ENCODE measurements around the gene GABRG3. TPM values are rescaled to one million over a fixed set of nuclear protein-coding genes. Genes with fewer than 3 reads are reported as not detected.

GABRG3 gene
- total and polyA plus RNA-seq, 2 of the 4 experiments (the other 2 are of a cell fraction): not detected

DNA sequence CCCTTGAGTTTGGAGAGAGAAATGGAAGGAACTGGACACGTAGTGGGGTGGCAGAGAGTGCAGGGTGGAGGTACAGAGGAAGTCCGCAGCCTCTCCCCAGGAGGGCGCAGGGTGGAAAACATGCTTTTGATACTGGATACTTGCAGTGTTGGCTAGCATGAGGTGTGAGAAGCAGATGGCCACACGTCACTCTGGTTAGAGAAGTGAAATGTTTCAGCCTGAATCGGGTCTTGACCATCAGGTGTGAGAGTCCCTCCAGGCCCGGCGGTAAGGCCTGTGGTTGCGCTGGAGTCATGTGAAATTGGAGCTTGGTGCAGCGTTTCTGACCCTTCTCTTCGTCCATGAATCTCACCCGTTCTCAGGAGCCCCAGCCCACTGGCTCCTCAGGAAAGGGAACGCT lies 93.1 kb downstream of the GABRG3 start:
- Histone ChIP-seq H2BK120ac (ENCODE audit: low read depth, low read length) (no peak overlapping the region), H2AFZ (replicated peaks; ENCODE audit: low read length, poor library complexity) (no peak overlapping the region), H3K79me1 (ENCODE audit: low read depth in 1 of 2, low read length in 2 of 2) (no peaks in the 10 kb centered on the region), H3K36me3 (ENCODE audit: control insufficient read depth, insufficient read depth, low read length) (no peaks in the 10 kb centered on the region), H2BK15ac (ENCODE audit: low read depth, low read length) (no peak overlapping the region), H3K4me2 (ENCODE audit: low read depth, low read length) (no peak overlapping the region), H2AK9ac (replicated peaks; ENCODE audit: low read depth, low read length, poor library complexity) (no peak overlapping the region), H3K56ac (ENCODE audit: extremely low read depth, insufficient read depth, low read length) (no peak overlapping the region), H2BK20ac (ENCODE audit: low read depth, low read length) (no peak overlapping the region), H3K27me3 (ENCODE audit: control insufficient read depth, insufficient read depth, low read length) (no peaks in the 10 kb centered on the region), H2AK5ac (ENCODE audit: low read depth, low read length) (no peak overlapping the region), H3K9ac (ENCODE audit: low read depth, low read length) (no peak overlapping the region), H3K27ac (ENCODE audit: insufficient read depth, low read length) (no peak overlapping the region), H3K14ac (replicated peaks; ENCODE audit: low read depth, low read length) (no peak overlapping the region), H3K9me1 (ENCODE audit: insufficient read depth, low read length) (no peaks in the 10 kb centered on the region), H3K18ac (ENCODE audit: low read depth, low read length) (no peak overlapping the region), H4K91ac (ENCODE audit: insufficient read depth, low read depth, low read length) (no peak overlapping the region), H3K23ac (ENCODE audit: low read depth, low read length) (no peak overlapping the region), H3K4ac (ENCODE audit: low read depth, low read length) (no peak overlapping the region), H4K20me1 (ENCODE audit: insufficient read depth, low read length) (no peaks in the 10 kb centered on the region), H3K9me3 (ENCODE audit: control insufficient read depth, insufficient read depth, low read length) (peaks cover 45% of the 10 kb centered on the region), H4K5ac (ENCODE audit: low read depth, low read length) (no peak overlapping the region), H3K4me1 (ENCODE audit: control insufficient read depth, insufficient read depth, low read length) (no peaks in the 10 kb centered on the region), H3K4me3 (ENCODE audit: insufficient read depth, low read depth, low read length) (no peak overlapping the region), H4K8ac (ENCODE audit: low read depth in 2 of 2, low read length in 2 of 2) (no peak overlapping the region), H2BK5ac (ENCODE audit: low read depth, low read length, poor library complexity, severe bottlenecking) (no peak overlapping the region)
- TF ChIP-seq, protein P1, sequence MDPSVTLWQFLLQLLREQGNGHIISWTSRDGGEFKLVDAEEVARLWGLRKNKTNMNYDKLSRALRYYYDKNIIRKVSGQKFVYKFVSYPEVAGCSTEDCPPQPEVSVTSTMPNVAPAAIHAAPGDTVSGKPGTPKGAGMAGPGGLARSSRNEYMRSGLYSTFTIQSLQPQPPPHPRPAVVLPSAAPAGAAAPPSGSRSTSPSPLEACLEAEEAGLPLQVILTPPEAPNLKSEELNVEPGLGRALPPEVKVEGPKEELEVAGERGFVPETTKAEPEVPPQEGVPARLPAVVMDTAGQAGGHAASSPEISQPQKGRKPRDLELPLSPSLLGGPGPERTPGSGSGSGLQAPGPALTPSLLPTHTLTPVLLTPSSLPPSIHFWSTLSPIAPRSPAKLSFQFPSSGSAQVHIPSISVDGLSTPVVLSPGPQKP (IDR thresholded peaks at IDR 0.05; ENCODE audit: borderline replicate concordance, low read depth, low read length): no peak
- TF ChIP-seq FOS (IDR thresholded peaks at IDR 0.05; ENCODE audit: low read depth, low read length): no peak
- TF ChIP-seq POLR2A (IDR thresholded peaks at IDR 0.05; ENCODE audit: low read depth, low read length): no peak
- no peak for TF ChIP-seq CEBPB (IDR thresholded peaks at IDR 0.05; ENCODE audit: low read depth, low read length)
- TF ChIP-seq MAFK (IDR thresholded peaks at IDR 0.05; ENCODE audit: low read depth, low read length): no peak
- TF ChIP-seq MAZ (IDR thresholded peaks at IDR 0.05; ENCODE audit: borderline replicate concordance, low read depth, low read length): no peak
- TF ChIP-seq, protein P2, sequence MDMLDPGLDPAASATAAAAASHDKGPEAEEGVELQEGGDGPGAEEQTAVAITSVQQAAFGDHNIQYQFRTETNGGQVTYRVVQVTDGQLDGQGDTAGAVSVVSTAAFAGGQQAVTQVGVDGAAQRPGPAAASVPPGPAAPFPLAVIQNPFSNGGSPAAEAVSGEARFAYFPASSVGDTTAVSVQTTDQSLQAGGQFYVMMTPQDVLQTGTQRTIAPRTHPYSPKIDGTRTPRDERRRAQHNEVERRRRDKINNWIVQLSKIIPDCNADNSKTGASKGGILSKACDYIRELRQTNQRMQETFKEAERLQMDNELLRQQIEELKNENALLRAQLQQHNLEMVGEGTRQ (IDR thresholded peaks at IDR 0.05; ENCODE audit: low read depth, low read length): no peak
- TF ChIP-seq, protein P3, sequence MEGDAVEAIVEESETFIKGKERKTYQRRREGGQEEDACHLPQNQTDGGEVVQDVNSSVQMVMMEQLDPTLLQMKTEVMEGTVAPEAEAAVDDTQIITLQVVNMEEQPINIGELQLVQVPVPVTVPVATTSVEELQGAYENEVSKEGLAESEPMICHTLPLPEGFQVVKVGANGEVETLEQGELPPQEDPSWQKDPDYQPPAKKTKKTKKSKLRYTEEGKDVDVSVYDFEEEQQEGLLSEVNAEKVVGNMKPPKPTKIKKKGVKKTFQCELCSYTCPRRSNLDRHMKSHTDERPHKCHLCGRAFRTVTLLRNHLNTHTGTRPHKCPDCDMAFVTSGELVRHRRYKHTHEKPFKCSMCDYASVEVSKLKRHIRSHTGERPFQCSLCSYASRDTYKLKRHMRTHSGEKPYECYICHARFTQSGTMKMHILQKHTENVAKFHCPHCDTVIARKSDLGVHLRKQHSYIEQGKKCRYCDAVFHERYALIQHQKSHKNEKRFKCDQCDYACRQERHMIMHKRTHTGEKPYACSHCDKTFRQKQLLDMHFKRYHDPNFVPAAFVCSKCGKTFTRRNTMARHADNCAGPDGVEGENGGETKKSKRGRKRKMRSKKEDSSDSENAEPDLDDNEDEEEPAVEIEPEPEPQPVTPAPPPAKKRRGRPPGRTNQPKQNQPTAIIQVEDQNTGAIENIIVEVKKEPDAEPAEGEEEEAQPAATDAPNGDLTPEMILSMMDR (conservative IDR thresholded peaks at IDR 0.05; ENCODE audit: low read depth, low read length): no peak
- no peak for TF ChIP-seq RFX5 (IDR thresholded peaks at IDR 0.05; ENCODE audit: low read depth, low read length)
- no peak for TF ChIP-seq NFE2L2 (IDR thresholded peaks at IDR 0.05; ENCODE audit: low read depth, low read length)
- TF ChIP-seq BHLHE40 (IDR thresholded peaks at IDR 0.05; ENCODE audit: low read depth, low read length): no peak
- no peak for TF ChIP-seq CHD1 (IDR thresholded peaks at IDR 0.05; ENCODE audit: low read depth, low read length)
- ChIA-PET POLR2A (ENCODE audit: unreplicated experiment) (no interaction called here), CTCF (no interaction called here)
- ATAC-seq (ENCODE audit: low read depth): no peak
- 91% methylated on average over 4 of the region's 12 CpGs; no CpG with 5 or more reads in 1 of the 2 experiments for WGBS, 2 experiments (ENCODE audit: extremely low coverage in 2 of 2, insufficient read length in 1 of 2)
- dilution Hi-C loops (cut with HindIII; ENCODE audit: low sequenced_read_pairs, unreplicated experiment): no loop called here
- intact Hi-C loops (cut with micrococcal nuclease): no loop called here
- in situ Hi-C loops (cut with MboI; ENCODE audit: low sequenced_read_pairs): no loop called here
- no TSS peak for BruUV-seq (replicated peaks)
- no peak for DNase-seq

Data from IMR-90 (cell line).